Nephron (organoid): ENCODE results near the gene ITK.
"Not testable (repeated sequence)": the region's sequence is repeated elsewhere in the genome, so short reads cannot be mapped to it uniquely, and the experiment has no call there.

Source experiments
- H3K27ac Mint-ChIP-seq, 3 experiments: 2 replicates each; pipeline ENCODE4 v1.8.0; 2020; ENCODE audit warnings: mixed read lengths in 3 of 3, mild to moderate bottlenecking in 2 of 3, moderate library complexity in 1 of 3
- H3K27me3 Mint-ChIP-seq: 2 replicates; pipeline ENCODE4 v1.8.0; 2021; ENCODE audit warnings: low read depth, mild to moderate bottlenecking, moderate library complexity, mixed read lengths
- H3K36me3 Mint-ChIP-seq: 2 replicates; pipeline ENCODE4 v1.8.0; 2020; ENCODE audit warnings: low read depth, mixed read lengths
- H3K4me1 Mint-ChIP-seq: 2 replicates; pipeline ENCODE4 v1.8.0; 2020; ENCODE audit warnings: mixed read lengths
- H3K4me3 Mint-ChIP-seq, 3 experiments: 2 replicates each; pipeline ENCODE4 v1.8.0; 2020; ENCODE audit warnings: mild to moderate bottlenecking in 3 of 3, mixed read lengths in 3 of 3, moderate library complexity in 2 of 3
- H3K9me3 Mint-ChIP-seq: 2 replicates; pipeline ENCODE4 v1.8.0; 2020; ENCODE audit warnings: mixed read lengths
- TF ChIP-seq, protein P1 (sequence below), 3 experiments: fragments of 200-600 bp; sonication (generic); IDR thresholded peaks; one replicate each; pipeline ENCODE4 v1.5.0; 2021; ENCODE audit warnings: antibody characterized with exemption in 3 of 3; ENCODE audit not compliant: unreplicated experiment in 3 of 3

ITK gene

DNA sequence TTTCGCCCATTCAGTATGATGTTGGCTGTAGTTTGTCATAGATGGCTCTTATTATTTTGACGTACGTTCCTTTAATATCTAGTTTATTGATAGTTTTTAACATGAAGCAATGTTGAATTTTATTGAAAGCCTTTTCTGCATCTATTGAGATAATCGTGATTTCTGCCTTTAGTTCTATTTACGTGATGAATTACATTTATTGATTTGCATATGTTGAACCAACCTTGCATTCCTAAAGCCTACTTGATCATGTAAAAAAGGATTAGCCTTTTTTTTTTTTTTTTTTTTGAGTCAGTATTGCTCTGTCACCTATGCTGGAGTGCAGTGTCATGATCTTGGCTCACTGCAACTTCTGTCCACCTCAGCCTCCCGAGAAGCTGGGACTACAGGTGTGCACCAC is 25.1 kb downstream of the ITK start:
- no peaks in the 10 kb centered on the region for H3K4me1 Mint-ChIP-seq
- TF ChIP-seq, protein P1, sequence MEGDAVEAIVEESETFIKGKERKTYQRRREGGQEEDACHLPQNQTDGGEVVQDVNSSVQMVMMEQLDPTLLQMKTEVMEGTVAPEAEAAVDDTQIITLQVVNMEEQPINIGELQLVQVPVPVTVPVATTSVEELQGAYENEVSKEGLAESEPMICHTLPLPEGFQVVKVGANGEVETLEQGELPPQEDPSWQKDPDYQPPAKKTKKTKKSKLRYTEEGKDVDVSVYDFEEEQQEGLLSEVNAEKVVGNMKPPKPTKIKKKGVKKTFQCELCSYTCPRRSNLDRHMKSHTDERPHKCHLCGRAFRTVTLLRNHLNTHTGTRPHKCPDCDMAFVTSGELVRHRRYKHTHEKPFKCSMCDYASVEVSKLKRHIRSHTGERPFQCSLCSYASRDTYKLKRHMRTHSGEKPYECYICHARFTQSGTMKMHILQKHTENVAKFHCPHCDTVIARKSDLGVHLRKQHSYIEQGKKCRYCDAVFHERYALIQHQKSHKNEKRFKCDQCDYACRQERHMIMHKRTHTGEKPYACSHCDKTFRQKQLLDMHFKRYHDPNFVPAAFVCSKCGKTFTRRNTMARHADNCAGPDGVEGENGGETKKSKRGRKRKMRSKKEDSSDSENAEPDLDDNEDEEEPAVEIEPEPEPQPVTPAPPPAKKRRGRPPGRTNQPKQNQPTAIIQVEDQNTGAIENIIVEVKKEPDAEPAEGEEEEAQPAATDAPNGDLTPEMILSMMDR (IDR thresholded peaks at IDR 0.05; ENCODE audit: unreplicated experiment in 3 of 3): no peak
- H3K4me3 Mint-ChIP-seq: no peak overlapping the region
- H3K36me3 Mint-ChIP-seq: no peaks in the 10 kb centered on the region
- H3K9me3 Mint-ChIP-seq: no peaks in the 10 kb centered on the region
- H3K27ac Mint-ChIP-seq: no peak overlapping the region
- no peaks in the 10 kb centered on the region for H3K27me3 Mint-ChIP-seq

DNA sequence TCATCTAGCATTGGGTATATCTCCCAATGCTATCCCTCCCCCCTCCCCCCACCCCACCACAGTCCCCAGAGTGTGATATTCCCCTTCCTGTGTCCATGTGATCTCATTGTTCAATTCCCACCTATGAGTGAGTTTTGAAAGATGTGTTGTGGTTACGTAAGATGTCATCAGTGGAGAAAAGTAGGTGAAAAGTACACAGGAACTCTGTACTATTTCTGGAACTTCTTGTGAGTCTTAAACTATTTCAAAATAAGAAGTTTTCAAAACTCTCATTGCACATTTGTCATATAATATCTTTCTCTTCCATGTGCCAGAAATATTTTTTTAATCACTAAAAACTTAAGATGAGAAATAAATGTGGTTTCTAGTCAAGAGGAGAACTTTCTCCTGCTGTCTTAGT is 30.0 kb downstream of the ITK start:
- not testable (repeated sequence) for H3K4me1 Mint-ChIP-seq, H3K9me3 Mint-ChIP-seq, H3K4me3 Mint-ChIP-seq, H3K27me3 Mint-ChIP-seq, H3K27ac Mint-ChIP-seq, H3K36me3 Mint-ChIP-seq

DNA sequence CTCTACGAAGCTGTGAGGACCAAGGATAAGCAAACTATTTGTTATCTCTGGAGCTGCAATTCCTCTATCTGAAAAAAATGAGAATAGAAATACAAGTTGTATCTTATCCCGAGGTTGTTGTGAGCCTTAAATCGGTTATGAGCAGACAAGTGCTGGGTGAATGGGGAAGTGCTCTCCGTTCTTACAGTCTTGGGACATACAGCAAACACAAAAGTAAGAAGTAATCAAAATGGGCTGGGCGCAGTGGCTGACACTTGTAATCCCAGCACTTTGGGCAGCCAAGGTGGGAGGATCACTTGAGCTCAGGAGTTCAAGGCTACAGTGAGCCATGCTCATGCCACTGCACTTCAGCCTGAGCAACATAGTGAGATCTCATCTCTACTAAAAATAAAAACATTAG is 31.7 kb downstream of the ITK start:
- H3K4me3 Mint-ChIP-seq: no peak overlapping the region
- H3K27me3 Mint-ChIP-seq: no peaks in the 10 kb centered on the region
- H3K36me3 Mint-ChIP-seq: no peaks in the 10 kb centered on the region
- no peaks in the 10 kb centered on the region for H3K9me3 Mint-ChIP-seq
- TF ChIP-seq, protein P1 (IDR thresholded peaks at IDR 0.05; ENCODE audit: unreplicated experiment in 3 of 3): no peak
- peaks cover 6% of the 10 kb centered on the region for H3K4me1 Mint-ChIP-seq
- H3K27ac Mint-ChIP-seq: no peak overlapping the region

DNA sequence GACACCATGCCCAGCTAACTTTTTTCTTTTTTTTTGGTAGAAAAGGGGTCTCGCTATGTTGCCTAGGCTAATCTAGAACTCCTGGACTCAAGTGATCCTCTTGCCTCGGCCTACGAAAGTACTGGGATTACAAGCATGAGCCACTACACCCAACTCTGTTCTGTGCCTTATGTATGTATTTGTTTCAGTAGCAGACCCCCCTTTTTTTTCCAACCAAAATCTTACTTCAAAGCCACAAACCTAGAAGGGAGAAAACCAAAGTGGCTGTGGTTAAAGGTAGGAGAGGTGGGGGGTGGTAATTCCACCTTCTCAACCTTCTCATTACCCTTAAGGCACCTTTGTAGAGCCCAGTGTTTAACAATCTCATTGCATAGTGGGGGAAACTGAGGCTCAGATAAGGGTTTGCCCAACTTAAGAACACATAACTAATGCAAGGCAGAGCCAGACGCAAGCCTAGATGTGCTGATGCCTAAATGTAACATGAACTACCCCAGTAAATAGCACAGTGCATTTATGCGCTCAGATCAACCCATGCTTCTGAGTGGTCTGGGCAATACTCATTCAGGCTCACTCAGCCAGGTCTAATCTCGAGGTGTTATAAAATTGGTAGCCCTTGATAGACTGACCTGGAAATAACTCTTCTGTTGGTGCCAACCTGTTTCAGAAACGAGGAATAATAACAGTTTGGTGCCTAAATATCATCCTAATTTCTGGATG is 33.0 kb downstream of the ITK start:
- H3K27me3 Mint-ChIP-seq: peaks cover 3% of the 10 kb centered on the region
- no peak overlapping the region for H3K27ac Mint-ChIP-seq
- H3K4me3 Mint-ChIP-seq: no peak overlapping the region
- H3K4me1 Mint-ChIP-seq: peaks cover 6% of the 10 kb centered on the region
- TF ChIP-seq, protein P1 (IDR thresholded peaks at IDR 0.05; ENCODE audit: unreplicated experiment in 3 of 3): no peak
- no peaks in the 10 kb centered on the region for H3K9me3 Mint-ChIP-seq
- no peaks in the 10 kb centered on the region for H3K36me3 Mint-ChIP-seq

DNA sequence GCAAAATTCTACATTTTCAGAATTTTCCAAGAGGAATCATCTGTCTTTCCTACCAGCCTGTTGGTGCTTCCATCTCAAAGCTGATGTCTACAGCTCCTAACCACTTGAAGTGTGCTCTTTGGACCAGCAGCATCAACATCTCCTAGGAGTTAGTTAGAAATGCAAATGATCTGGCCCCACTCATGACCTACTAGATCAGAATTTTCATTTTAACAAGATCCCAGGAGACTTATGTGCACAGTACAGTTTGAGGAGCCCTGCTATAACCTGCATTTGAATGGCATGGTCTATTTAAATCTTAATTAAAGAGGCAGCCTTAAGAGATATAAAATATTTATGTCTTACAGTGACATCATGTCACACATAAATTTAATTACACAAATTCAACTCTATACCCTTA is 33.8 kb downstream of the ITK start:
- TF ChIP-seq, protein P1 (IDR thresholded peaks at IDR 0.05; ENCODE audit: unreplicated experiment in 3 of 3): no peak
- H3K4me1 Mint-ChIP-seq: peaks cover 9% of the 10 kb centered on the region
- no peaks in the 10 kb centered on the region for H3K36me3 Mint-ChIP-seq
- H3K27ac Mint-ChIP-seq: no peak overlapping the region
- no peak overlapping the region for H3K4me3 Mint-ChIP-seq
- no peaks in the 10 kb centered on the region for H3K9me3 Mint-ChIP-seq
- H3K27me3 Mint-ChIP-seq: peaks cover 3% of the 10 kb centered on the region

DNA sequence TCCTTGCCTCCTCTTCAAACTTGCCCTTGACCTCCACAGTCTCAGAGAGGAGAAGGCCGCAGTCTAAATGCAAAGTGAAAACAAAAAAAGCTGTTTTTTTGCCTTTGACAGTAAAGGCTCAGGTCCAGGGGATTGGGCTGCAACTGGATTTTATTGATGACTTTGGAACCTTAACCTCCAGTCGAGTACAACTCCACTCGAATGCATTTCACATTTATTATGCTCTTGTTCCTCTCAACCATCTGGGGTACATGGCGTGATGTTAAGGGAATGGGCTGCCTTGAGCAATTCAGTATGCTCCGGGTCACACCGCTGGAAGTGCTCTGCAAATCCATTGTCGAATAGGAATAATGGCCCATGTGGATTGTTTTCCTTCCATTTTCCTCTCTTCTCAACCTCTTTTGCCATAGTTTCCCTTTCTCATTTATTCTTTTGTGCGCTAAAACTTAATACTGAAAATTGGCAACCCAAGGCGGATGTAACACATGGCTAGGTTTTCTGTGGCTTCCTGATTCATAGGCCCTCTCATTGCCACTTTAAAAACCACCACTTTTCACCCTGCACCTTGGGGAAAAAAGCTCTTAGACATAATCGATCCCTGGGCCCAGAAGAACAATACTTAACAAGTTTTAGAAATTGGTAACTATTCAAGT is 34.3 kb downstream of the ITK start:
- no peak overlapping the region for H3K4me3 Mint-ChIP-seq
- H3K27ac Mint-ChIP-seq: no peak overlapping the region
- H3K9me3 Mint-ChIP-seq: no peaks in the 10 kb centered on the region
- TF ChIP-seq, protein P1 (IDR thresholded peaks at IDR 0.05; ENCODE audit: unreplicated experiment in 3 of 3): no peak
- H3K36me3 Mint-ChIP-seq: no peaks in the 10 kb centered on the region
- peaks cover 6% of the 10 kb centered on the region for H3K27me3 Mint-ChIP-seq
- peaks cover 15% of the 10 kb centered on the region for H3K4me1 Mint-ChIP-seq
